B cell (primary cell): Measurements from ENCODE around the gene DOK5.

Experiments used
- CTCF ChIP-seq: fragments of 200-600 bp; IDR thresholded peaks from one replicate; pipeline ENCODE4 v1.8.0; 2022; ENCODE audit warnings: antibody characterized with exemption, mild to moderate bottlenecking
- EZH2 ChIP-seq: IDR thresholded peaks from 2 replicates; pipeline ENCODE4 v1.6.1; 2012; ENCODE audit warnings: borderline replicate concordance, low read depth, mild to moderate bottlenecking, moderate library complexity, low read length; ENCODE audit not compliant: insufficient read depth, poor library complexity, severe bottlenecking

- TF ChIP-seq EZH2 (no peak), CTCF (no peak)
Measured at GRCh38 chr20:54573838-54574237, 98.4 kb downstream of the DOK5 start.
